Lung (tissue), 12 donors: Measurements from ENCODE around the gene E2F8. TPM values are rescaled to one million over a fixed set of nuclear protein-coding genes. Genes with fewer than 3 reads are reported as not detected.

Source experiments
- ATAC-seq: fragments of 200-7000 bp; cut with Tn5 transposase; one replicate; pipeline ENCODE4 v1.9.1; 2020; ENCODE audit warnings: moderate number of reproducible peaks; ENCODE audit not compliant: insufficient read depth, low FRiP score
- DNase-seq, 3 donors: peaks; one replicate each; pipeline ENCODE4 v3.0.0-alpha.2; 2013 to 2017
- H3K27ac ChIP-seq, 2 donors: one replicate each; pipeline ENCODE4 v1.5.1; 2013; ENCODE audit warnings: mild to moderate bottlenecking in 2 of 2, moderate library complexity in 2 of 2, control low read depth in 1 of 2, inconsistent platforms in 1 of 2, low read depth in 1 of 2, low read length in 1 of 2
- H3K27me3 ChIP-seq, 3 donors: one replicate each; pipeline ENCODE4 v1.5.1; 2013; ENCODE audit warnings: low read length in 2 of 3; ENCODE audit not compliant: control insufficient read depth in 3 of 3, insufficient read depth in 3 of 3
- H3K36me3 ChIP-seq, 4 donors: one replicate each; pipeline ENCODE4 v1.5.1; 2013; ENCODE audit warnings: low read length in 4 of 4, mild to moderate bottlenecking in 1 of 4, moderate library complexity in 1 of 4; ENCODE audit not compliant: control insufficient read depth in 4 of 4, insufficient read depth in 4 of 4
- H3K4me1 ChIP-seq, 5 donors: one replicate each; pipeline ENCODE4 v1.5.1; 2013; ENCODE audit warnings: low read length in 5 of 5, mild to moderate bottlenecking in 2 of 5, moderate library complexity in 1 of 5; ENCODE audit not compliant: control insufficient read depth in 5 of 5, insufficient read depth in 5 of 5
- H3K4me3 ChIP-seq: one replicate; pipeline ENCODE4 v1.5.1; 2013; ENCODE audit warnings: mild to moderate bottlenecking, control low read depth, moderate library complexity
- H3K9ac ChIP-seq, 2 donors: one replicate each; pipeline ENCODE4 v1.5.1; 2013; ENCODE audit warnings: low read length in 2 of 2, control low read depth in 1 of 2; ENCODE audit not compliant: insufficient read depth in 1 of 2
- H3K9me3 ChIP-seq, 4 donors: one replicate each; pipeline ENCODE4 v1.5.1; 2013; ENCODE audit warnings: low read length in 3 of 4, mild to moderate bottlenecking in 1 of 4, moderate library complexity in 1 of 4; ENCODE audit not compliant: control insufficient read depth in 4 of 4, insufficient read depth in 3 of 4
- CTCF ChIP-seq: IDR thresholded peaks from 2 replicates; pipeline ENCODE4 v1.5.1; 2012; ENCODE audit warnings: mild to moderate bottlenecking; ENCODE audit errors: control extremely low read depth, extremely low read depth
- WGBS, 2 donors: extraction: QIAGEN DNeasy Blood & Tissue Kit; methylation state at CpG; one replicate each; pipeline ENCODE4 v1.1.7; 2013; 5-methylcytosine and 5-hydroxymethylcytosine counted together
- polyA plus RNA-seq, 2 donors: library from polyadenylated mRNA; stranded (reverse); fragments of 200-250 nt; gene quantifications; one replicate each; pipeline ENCODE4 v1.2.1, GENCODE V29; 2013
- total RNA-seq, 2 donors: library from RNA; depleted of rRNA in 1 of 2; stranded (reverse); fragments of >200 nt in 1 of 2; gene quantifications; one replicate each; pipeline ENCODE4 v1.2.1, GENCODE V29; 2014 to 2021
- donor health status: control.
- donor health status: control.
- donor health status: Bipolar disorder and iron deficiency.
- donor health status: healthy.
- donor health status: DM: yes; HTN: yes; CAD: no.

E2F8 gene
- total and polyA plus RNA-seq, 4 donors, result 0.39 to 1.9 (median 1.0) TPM

GRCh38 chr11:19286411-19286810 is 45.7 kb upstream of the E2F8 start:
- Histone ChIP-seq H3K27me3 (no peaks in the 10 kb centered on the region), H3K9ac (no peak overlapping the region), H3K27ac (no peak overlapping the region), H3K36me3 (no peaks in the 10 kb centered on the region), H3K4me1 (peaks cover 0 to 5% (median 0%) of the 10 kb centered on the region in 5 donors), H3K4me3 (no peak overlapping the region), H3K9me3 (peaks cover 0 to 2% (median 0%) of the 10 kb centered on the region in 4 donors)
- WGBS, 2 donors, result 93 to 94% methylated on average over 4 of the region's 4 CpGs
- no peak for DNase-seq
- no peak for ATAC-seq
- TF ChIP-seq CTCF, result no peak

DNA sequence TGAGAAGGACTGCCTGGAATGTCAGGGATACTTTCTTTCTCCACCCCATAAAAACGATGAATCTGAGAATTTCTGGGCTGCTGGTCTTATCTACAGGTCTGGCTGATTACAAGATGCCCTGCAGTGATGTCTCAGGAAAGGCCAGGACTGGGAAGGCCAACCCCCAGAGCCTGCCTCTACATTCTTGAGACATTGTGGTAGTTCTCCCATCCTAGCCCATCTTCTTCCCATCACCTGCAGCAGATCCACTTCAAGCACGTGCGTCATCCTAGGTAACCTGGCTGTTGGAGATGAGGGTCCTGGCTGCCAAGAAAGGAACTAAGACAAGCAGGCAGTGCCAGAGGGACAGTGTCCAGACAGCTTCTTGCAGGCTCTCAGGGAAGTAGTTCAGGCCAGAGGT is 44.1 kb upstream of the E2F8 start:
- Histone ChIP-seq H3K4me3 (no peak overlapping the region), H3K4me1 (peaks cover 0 to 11% (median 0%) of the 10 kb centered on the region in 5 donors), H3K9ac (no peak overlapping the region), H3K27me3 (no peaks in the 10 kb centered on the region), H3K9me3 (peaks cover 0 to 2% (median 0%) of the 10 kb centered on the region in 4 donors), H3K27ac (no peak overlapping the region), H3K36me3 (no peaks in the 10 kb centered on the region)
- ATAC-seq, result no peak
- no peak for DNase-seq
- WGBS, 2 donors, result 82 to 94% methylated on average over 3 of the region's 3 CpGs
- TF ChIP-seq CTCF, result no peak

- peaks cover 0 to 2% (median 0%) of the 10 kb centered on the region in 4 donors for H3K9me3 ChIP-seq
- peaks cover 0 to 4% (median 0%) of the 10 kb centered on the region in 3 donors for H3K27me3 ChIP-seq
- H3K4me1 ChIP-seq, result peaks cover 0 to 8% (median 0%) of the 10 kb centered on the region in 5 donors
- no peak overlapping the region for H3K9ac ChIP-seq
- H3K36me3 ChIP-seq, result no peaks in the 10 kb centered on the region
- 67 to 74% methylated on average over 3 of the region's 3 CpGs for WGBS, 2 donors
- no peak overlapping the region for H3K4me3 ChIP-seq
- H3K27ac ChIP-seq, result no peak overlapping the region
- ATAC-seq (no peak), DNase-seq (no peak)
- TF ChIP-seq CTCF, result no peak
Observed at GRCh38 chr11:19283991-19284390, 43.2 kb upstream of the E2F8 start.

- Histone ChIP-seq H3K4me3 (no peak overlapping the region), H3K9ac (no peak overlapping the region), H3K27me3 (peaks cover 0 to 4% (median 0%) of the 10 kb centered on the region in 3 donors), H3K27ac (no peak overlapping the region), H3K36me3 (no peaks in the 10 kb centered on the region), H3K9me3 (peaks cover 0 to 2% (median 0%) of the 10 kb centered on the region in 4 donors), H3K4me1 (peaks cover 0 to 8% (median 0%) of the 10 kb centered on the region in 5 donors)
- no peak for ATAC-seq
- DNase-seq, result no peak
- WGBS, 2 donors, result 75 to 80% methylated on average over 2 of the region's 2 CpGs
- TF ChIP-seq CTCF, result no peak
Observed at GRCh38 chr11:19281555-19281954, 40.8 kb upstream of the E2F8 start.
